Prostate gland (tissue), 2 donors: ENCODE results near the gene RNF180.

ENCODE experiments used
- POLR2A ChIP-seq: fragments of 450-650 bp; IDR thresholded peaks from one replicate; pipeline ENCODE4 v1.6.1; 2016; ENCODE audit warnings: antibody characterized with exemption, mild to moderate bottlenecking
- POLR2AphosphoS5 ChIP-seq: sonication (generic); formaldehyde crosslinking; IDR thresholded peaks from one replicate; pipeline ENCODE4 v1.6.1; 2017; ENCODE audit warnings: antibody characterized with exemption
- TF ChIP-seq, protein P1 (sequence below), 4 experiments: fragments of 200-600 bp in 2 of 4; fragments of 450-650 bp in 2 of 4; sonication (generic) in 2 of 4; IDR thresholded peaks; 1 replicate in 3 of 4; 2 replicates in 1 of 4; pipeline ENCODE4 v1.5.1; 2016 to 2019; ENCODE audit warnings: antibody characterized with exemption in 4 of 4, mild to moderate bottlenecking in 2 of 4, moderate library complexity in 2 of 4

- TF ChIP-seq POLR2AphosphoS5 (no peak), POLR2A (no peak)
- TF ChIP-seq, protein P1, sequence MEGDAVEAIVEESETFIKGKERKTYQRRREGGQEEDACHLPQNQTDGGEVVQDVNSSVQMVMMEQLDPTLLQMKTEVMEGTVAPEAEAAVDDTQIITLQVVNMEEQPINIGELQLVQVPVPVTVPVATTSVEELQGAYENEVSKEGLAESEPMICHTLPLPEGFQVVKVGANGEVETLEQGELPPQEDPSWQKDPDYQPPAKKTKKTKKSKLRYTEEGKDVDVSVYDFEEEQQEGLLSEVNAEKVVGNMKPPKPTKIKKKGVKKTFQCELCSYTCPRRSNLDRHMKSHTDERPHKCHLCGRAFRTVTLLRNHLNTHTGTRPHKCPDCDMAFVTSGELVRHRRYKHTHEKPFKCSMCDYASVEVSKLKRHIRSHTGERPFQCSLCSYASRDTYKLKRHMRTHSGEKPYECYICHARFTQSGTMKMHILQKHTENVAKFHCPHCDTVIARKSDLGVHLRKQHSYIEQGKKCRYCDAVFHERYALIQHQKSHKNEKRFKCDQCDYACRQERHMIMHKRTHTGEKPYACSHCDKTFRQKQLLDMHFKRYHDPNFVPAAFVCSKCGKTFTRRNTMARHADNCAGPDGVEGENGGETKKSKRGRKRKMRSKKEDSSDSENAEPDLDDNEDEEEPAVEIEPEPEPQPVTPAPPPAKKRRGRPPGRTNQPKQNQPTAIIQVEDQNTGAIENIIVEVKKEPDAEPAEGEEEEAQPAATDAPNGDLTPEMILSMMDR (IDR thresholded peaks at IDR 0.05): no peak
These were observed 737 bp downstream of the RNF180 start for GRCh38 chr5:64166201-64166959.
